Hepatocyte (in vitro differentiated cells): ENCODE results near the gene LYPD8. TPM values are rescaled to one million over a fixed set of nuclear protein-coding genes. Genes with fewer than 3 reads are reported as not detected.
"Not testable (repeated sequence)": the region's sequence is repeated elsewhere in the genome, so short reads cannot be mapped to it uniquely, and the experiment has no call there.

Experiments
- DNase-seq: peaks from one replicate; pipeline ENCODE4 v3.0.0-alpha.2; 2016; ENCODE audit warnings: low spot score
- H2AFZ ChIP-seq: fragments of 200-600 bp; sonication (generic); 2 replicates; pipeline ENCODE4 v1.6.0; 2016; ENCODE audit warnings: antibody characterized with exemption, mild to moderate bottlenecking
- H3K27ac ChIP-seq: fragments of 200-600 bp; sonication (generic); 2 replicates; pipeline ENCODE4 v1.5.1; 2016; ENCODE audit warnings: mild to moderate bottlenecking
- H3K27me3 ChIP-seq: fragments of 200-600 bp; sonication (generic); 2 replicates; pipeline ENCODE4 v1.6.1; 2016
- H3K36me3 ChIP-seq: fragments of 200-600 bp; sonication (generic); replicated peaks from 2 replicates; pipeline ENCODE4 v1.5.1; 2016; ENCODE audit warnings: low read depth; ENCODE audit not compliant: insufficient read depth
- H3K4me1 ChIP-seq: fragments of 200-600 bp; sonication (generic); 2 replicates; pipeline ENCODE4 v1.5.1; 2016; ENCODE audit warnings: mild to moderate bottlenecking, moderate library complexity; ENCODE audit not compliant: insufficient read depth
- H3K4me2 ChIP-seq: fragments of 200-600 bp; sonication (generic); 2 replicates; pipeline ENCODE4 v1.6.0; 2016
- H3K4me3 ChIP-seq: fragments of 200-600 bp; sonication (generic); 2 replicates; pipeline ENCODE4 v1.5.1; 2016; ENCODE audit warnings: mild to moderate bottlenecking
- H3K79me2 ChIP-seq: fragments of 200-600 bp; sonication (generic); 2 replicates; pipeline ENCODE4 v1.6.0; 2017; ENCODE audit warnings: mild to moderate bottlenecking
- H3K9me2 ChIP-seq: fragments of 200-600 bp; sonication (generic); replicated peaks from 2 replicates; pipeline ENCODE4 v1.6.0; 2017; ENCODE audit warnings: mild to moderate bottlenecking; ENCODE audit not compliant: insufficient read depth
- H3K9me3 ChIP-seq: fragments of 200-600 bp; sonication (generic); 2 replicates; pipeline ENCODE4 v1.5.1; 2016; ENCODE audit warnings: low read depth, mild to moderate bottlenecking
- H4K20me1 ChIP-seq: fragments of 200-600 bp; sonication (generic); 2 replicates; pipeline ENCODE4 v1.6.0; 2016; ENCODE audit warnings: mild to moderate bottlenecking; ENCODE audit not compliant: insufficient read depth, poor library complexity, severe bottlenecking
- CTCF ChIP-seq: fragments of 200-600 bp; sonication (generic); IDR thresholded peaks from 2 replicates; pipeline ENCODE4 v1.5.1; 2016; ENCODE audit warnings: antibody characterized with exemption, mild to moderate bottlenecking; ENCODE audit not compliant: poor library complexity
- EZH2 ChIP-seq: fragments of 200-600 bp; sonication (generic); IDR thresholded peaks from 2 replicates; pipeline ENCODE4 v1.6.1; 2016; ENCODE audit warnings: antibody characterized with exemption, mild to moderate bottlenecking, borderline replicate concordance
- EZH2phosphoT487 ChIP-seq: fragments of 200-600 bp; sonication (generic); IDR thresholded peaks from one replicate; pipeline ENCODE4 v1.6.1; 2018; ENCODE audit warnings: antibody characterized with exemption, mild to moderate bottlenecking, low read depth, moderate library complexity; ENCODE audit not compliant: unreplicated experiment, severe bottlenecking
- WGBS: methylation state at CpG from one replicate; pipeline ENCODE4 v1.1.6; 2016; ENCODE audit warnings: low lambda C conversion rate; ENCODE audit errors: missing lambda C conversion rate; 5-methylcytosine and 5-hydroxymethylcytosine counted together
- polyA plus RNA-seq: library from polyadenylated mRNA; unstranded; fragments of >200 nt; fragmentation: Nextera tagmentation; extraction: Ambion mirVana; gene quantifications from 2 replicates; pipeline ENCODE4 v1.2.1, GENCODE V29; 2016
- total RNA-seq: library from RNA; depleted of rRNA; stranded (reverse); fragments of >200 nt; gene quantifications from 2 replicates; pipeline ENCODE4 v1.2.3, GENCODE V29; 2014

LYPD8 gene
- total RNA-seq (not detected in 2 replicates), polyA plus RNA-seq (not detected in 2 replicates)

GRCh38 chr1:248755517-248755916 is at the start of gene LYPD8:
Gene LYPD8 (minus strand): TSS chr1:248755759. CDS start chr1:248751081, 4,678 bp downstream.
- Histone ChIP-seq H3K4me1 (no peaks in the 10 kb centered on the region), H3K79me2 (no peaks in the 10 kb centered on the region), H3K27me3 (no peaks in the 10 kb centered on the region), H3K9me3 (peaks cover 1% of the 10 kb centered on the region), H3K9me2 (no peaks in the 10 kb centered on the region), H4K20me1 (no peaks in the 10 kb centered on the region), H3K4me3 (no peak within 1 kb of the TSS), H3K4me2 (no peak within 1 kb of the TSS), H3K36me3 (no peaks in the 10 kb centered on the region), H2AFZ (no peak within 1 kb of the TSS), H3K27ac (no peak within 1 kb of the TSS)
- WGBS: 78% methylated on average over 6 of the region's 6 CpGs
- no peak for DNase-seq
- TF ChIP-seq EZH2: no peak

- 75% methylated on average over 10 of the region's 10 CpGs for WGBS
- H3K9me3 ChIP-seq: no peaks in the 10 kb centered on the region
- no peak overlapping the region for H3K4me2 ChIP-seq
- H3K4me3 ChIP-seq: no peak overlapping the region
- no peak overlapping the region for H3K27ac ChIP-seq
- no peaks in the 10 kb centered on the region for H4K20me1 ChIP-seq
- H3K79me2 ChIP-seq: no peaks in the 10 kb centered on the region
- H3K4me1 ChIP-seq: no peaks in the 10 kb centered on the region
- DNase-seq: no peak
- H2AFZ ChIP-seq: no peak overlapping the region
- no peaks in the 10 kb centered on the region for H3K27me3 ChIP-seq
- TF ChIP-seq EZH2: no peak
- no peak for TF ChIP-seq CTCF
- TF ChIP-seq EZH2phosphoT487: no peak
- no peaks in the 10 kb centered on the region for H3K9me2 ChIP-seq
- H3K36me3 ChIP-seq: no peaks in the 10 kb centered on the region
Observed at GRCh38 chr1:248804771-248805681, 49.5 kb upstream of the LYPD8 start.

DNA sequence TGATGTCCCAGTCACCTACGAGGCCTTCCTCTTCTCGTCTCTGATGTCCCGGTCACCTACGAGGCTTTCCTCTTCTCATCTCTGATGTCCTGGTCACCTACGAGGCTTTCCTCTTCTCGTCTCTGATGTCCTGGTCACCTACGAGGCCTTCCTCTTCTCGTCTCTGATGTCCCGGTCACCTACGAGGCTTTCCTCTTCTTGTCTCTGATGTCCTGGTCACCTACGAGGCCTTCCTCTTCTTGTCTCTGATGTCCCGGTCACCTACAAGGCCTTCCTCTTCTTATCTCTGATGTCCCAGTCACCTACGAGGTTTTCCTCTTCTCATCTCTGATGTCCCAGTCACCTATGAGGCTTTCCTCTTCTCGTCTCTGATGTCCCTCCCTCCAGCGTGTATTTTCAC is 47.9 kb upstream of the LYPD8 start:
- 96% methylated on average over 10 of the region's 15 CpGs for WGBS
- H3K27ac ChIP-seq: not testable (repeated sequence)

DNA sequence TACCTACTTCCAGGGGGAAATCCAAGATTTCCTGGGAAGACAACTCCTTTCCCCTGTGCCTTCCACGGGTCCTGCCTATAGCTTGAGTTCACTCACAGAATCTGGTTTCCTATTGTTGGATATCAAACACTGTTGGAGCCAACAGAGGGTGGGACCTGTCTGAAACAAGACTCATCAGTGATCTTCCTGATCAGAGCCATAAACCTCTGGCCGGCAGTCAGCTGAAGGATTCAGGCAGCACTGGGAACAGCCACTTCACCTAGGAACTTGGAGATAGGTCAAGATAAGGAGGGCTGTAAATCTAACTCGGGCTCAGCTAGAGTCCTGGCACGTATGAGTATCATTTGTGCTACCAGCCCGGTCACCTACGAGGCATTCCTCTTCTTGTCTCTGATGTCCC is 46.9 kb upstream of the LYPD8 start:
- H3K4me2 ChIP-seq: no peak overlapping the region
- no peaks in the 10 kb centered on the region for H3K36me3 ChIP-seq
- H3K4me3 ChIP-seq: no peak overlapping the region
- no peak overlapping the region for H2AFZ ChIP-seq
- H3K4me1 ChIP-seq: no peaks in the 10 kb centered on the region
- H3K27ac ChIP-seq: no peak overlapping the region
- TF ChIP-seq EZH2phosphoT487 (no peak), CTCF (no peak), EZH2 (no peak)
- no peaks in the 10 kb centered on the region for H3K27me3 ChIP-seq
- H3K79me2 ChIP-seq: no peaks in the 10 kb centered on the region
- 74% methylated on average over 6 of the region's 6 CpGs for WGBS
- H3K9me2 ChIP-seq: no peaks in the 10 kb centered on the region
- no peaks in the 10 kb centered on the region for H3K9me3 ChIP-seq
- no peaks in the 10 kb centered on the region for H4K20me1 ChIP-seq
- DNase-seq: no peak

More for the DNA sequence above, 47.9 kb upstream of the LYPD8 start:
- not testable (repeated sequence) for H3K4me3 ChIP-seq, H3K36me3 ChIP-seq, H3K79me2 ChIP-seq, DNase-seq, H3K27me3 ChIP-seq, H2AFZ ChIP-seq, H3K4me1 ChIP-seq, H4K20me1 ChIP-seq, H3K4me2 ChIP-seq, H3K9me2 ChIP-seq, H3K9me3 ChIP-seq
